Fibroblast of villous mesenchyme (primary cell): ENCODE data around the gene MCTS1. TPM values are rescaled to one million over a fixed set of nuclear protein-coding genes. Genes with fewer than 3 reads are reported as not detected.
A peak's percentile ranks its signal among the peaks of the same experiment; 100 is the strongest.

Source experiments
- DNase-seq: peaks from one replicate; pipeline ENCODE4 v3.0.0-alpha.2; 2010; ENCODE audit warnings: low read depth
- H3K4me3 ChIP-seq: 2 replicates; pipeline ENCODE4 v1.5.1; 2011; ENCODE audit warnings: low read depth, mild to moderate bottlenecking, low read length
- CTCF ChIP-seq: IDR thresholded peaks from 2 replicates; pipeline ENCODE4 v1.5.1; 2012; ENCODE audit warnings: low read depth, mild to moderate bottlenecking, low read length; ENCODE audit not compliant: insufficient read depth
- total RNA-seq: library from RNA; depleted of rRNA; stranded (reverse); fragments of >200 nt; gene quantifications from 2 replicates; pipeline ENCODE4 v1.2.3, GENCODE V29; 2012

The MCTS1 gene
- 37.4 and 47.1 TPM in 2 replicates for total RNA-seq

- H3K4me3 ChIP-seq, result peak within 1 kb of the TSS; percentile 71
- no peak for TF ChIP-seq CTCF
- DNase-seq, result peak; percentile 96
Observed at GRCh38 chrX:120603707-120604360, at the start of gene MCTS1. Gene MCTS1, plus strand, starts transcription at chrX:120604101. Its CDS starts 136 bp downstream, at chrX:120604237.

GRCh38 chrX:120556251-120556650, 47.6 kb upstream of the MCTS1 start:
- no peak for DNase-seq
- H3K4me3 ChIP-seq, result no peak overlapping the region
- no peak for TF ChIP-seq CTCF

GRCh38 chrX:120559804-120560203, 44.1 kb upstream of the MCTS1 start:
- TF ChIP-seq CTCF, result no peak
- peak overlapping the region; percentile 79 for H3K4me3 ChIP-seq
- no peak for DNase-seq

- no peak for TF ChIP-seq CTCF
- peak overlapping the region; percentile 79 for H3K4me3 ChIP-seq
- peak; percentile 58 for DNase-seq
Observed at GRCh38 chrX:120560405-120560841, 43.5 kb upstream of the MCTS1 start.

- peak within 1 kb of the TSS; percentile 79 for H3K4me3 ChIP-seq
- DNase-seq, result peak; percentile 96
- TF ChIP-seq CTCF, result no peak
Observed at GRCh38 chrX:120560842-120561633, 42.9 kb upstream of the MCTS1 start, which contains the start of gene CUL4B. Gene CUL4B, minus strand, starts transcription at chrX:120560962. Its CDS starts 324 bp downstream, at chrX:120560638.

GRCh38 chrX:120561634-120562568, 42.0 kb upstream of the MCTS1 start:
- peak overlapping the region; percentile 79 for H3K4me3 ChIP-seq
- TF ChIP-seq CTCF, result no peak
- no peak for DNase-seq
